Muscle of leg (tissue), 11 donors: ENCODE data around the gene ZNF100. TPM values are rescaled to one million over a fixed set of nuclear protein-coding genes. Genes with fewer than 3 reads are reported as not detected.
"Not testable (repeated sequence)": the region's sequence is repeated elsewhere in the genome, so short reads cannot be mapped to it uniquely, and the experiment has no call there.

Source experiments
- DNase-seq: peaks from one replicate; pipeline ENCODE4 v3.0.0; 2013
- H3K27ac ChIP-seq: one replicate; pipeline ENCODE4 v1.5.1; 2013; ENCODE audit warnings: mild to moderate bottlenecking, low read length, control low read depth
- H3K27me3 ChIP-seq: one replicate; pipeline ENCODE4 v1.6.1; 2013; ENCODE audit warnings: low read length; ENCODE audit not compliant: control insufficient read depth, insufficient read depth
- H3K36me3 ChIP-seq: one replicate; pipeline ENCODE4 v1.6.1; 2013; ENCODE audit warnings: low read length; ENCODE audit not compliant: control insufficient read depth, insufficient read depth
- H3K4me1 ChIP-seq: one replicate; pipeline ENCODE4 v1.6.1; 2013; ENCODE audit warnings: low read length; ENCODE audit not compliant: control insufficient read depth, insufficient read depth
- H3K4me3 ChIP-seq: one replicate; pipeline ENCODE4 v1.5.1; 2013; ENCODE audit warnings: low read length, control low read depth
- H3K9me3 ChIP-seq: replicated peaks from 2 replicates; pipeline ENCODE4 v1.6.1; 2013; ENCODE audit warnings: low read depth, low read length; ENCODE audit not compliant: control insufficient read depth
- WGBS: methylation state at CpG from one replicate; pipeline ENCODE4 v1.1.5; 2013; ENCODE audit warnings: missing lambda C conversion rate; ENCODE audit not compliant: insufficient coverage; 5-methylcytosine and 5-hydroxymethylcytosine counted together
- polyA plus RNA-seq, 8 donors: library from polyadenylated mRNA; unstranded; fragments of 120-200 nt; gene quantifications; one replicate each; pipeline versions ENCODE4 v1.2.1 to v1.2.3, GENCODE V29; 2013; ENCODE audit warnings: inconsistent platforms in 1 of 8, low replicate concordance in 1 of 8; ENCODE audit not compliant: insufficient read length in 8 of 8, insufficient read depth in 1 of 8
- total RNA-seq: library from RNA; stranded (reverse); fragments of 120-200 nt; gene quantifications from one replicate; pipeline ENCODE4 v1.2.4, GENCODE V29; 2013

The ZNF100 gene
- total and polyA plus RNA-seq, 9 donors, result 4.6 to 11.4 (median 7.0) TPM

GRCh38 chr19:21758296-21758695, 9.1 kb downstream of the ZNF100 start:
- Histone ChIP-seq H3K4me1 (no peaks in the 10 kb centered on the region), H3K36me3 (peaks cover 48% of the 10 kb centered on the region), H3K27ac (no peak overlapping the region), H3K27me3 (no peaks in the 10 kb centered on the region), H3K9me3 (peaks cover 12% of the 10 kb centered on the region), H3K4me3 (no peak overlapping the region)
- 100% methylated on average over 2 of the region's 3 CpGs for WGBS
- DNase-seq, result no peak

GRCh38 chr19:21755555-21755954, 11.8 kb downstream of the ZNF100 start:
- Histone ChIP-seq H3K9me3 (peaks cover 10% of the 10 kb centered on the region), H3K36me3 (peaks cover 50% of the 10 kb centered on the region)
- not testable (repeated sequence) for DNase-seq, H3K27me3 ChIP-seq, H3K4me1 ChIP-seq, H3K27ac ChIP-seq, H3K4me3 ChIP-seq

GRCh38 chr19:21751384-21751783, 16.0 kb downstream of the ZNF100 start:
- WGBS, result no CpG with 5 or more reads among the region's 3 CpGs
- no peak for DNase-seq
- H3K27ac ChIP-seq, result no peak overlapping the region
- H3K36me3 ChIP-seq, result peaks cover 42% of the 10 kb centered on the region
- peaks cover 11% of the 10 kb centered on the region for H3K9me3 ChIP-seq
- H3K27me3 ChIP-seq, result no peaks in the 10 kb centered on the region
- H3K4me1 ChIP-seq, result no peaks in the 10 kb centered on the region
- no peak overlapping the region for H3K4me3 ChIP-seq

- DNase-seq, result no peak
- H3K9me3 ChIP-seq, result peaks cover 7% of the 10 kb centered on the region
- H3K4me3 ChIP-seq, result no peak overlapping the region
- H3K27me3 ChIP-seq, result no peaks in the 10 kb centered on the region
- peaks cover 41% of the 10 kb centered on the region for H3K36me3 ChIP-seq
- no peak overlapping the region for H3K27ac ChIP-seq
- H3K4me1 ChIP-seq, result no peaks in the 10 kb centered on the region
- whole genome bisulfite sequencing, result 96% methylated on average over 40 of the region's 40 CpGs
These were observed 16.7 kb downstream of the ZNF100 start for GRCh38 chr19:21750586-21751128.

- Histone ChIP-seq H3K27me3 (no peaks in the 10 kb centered on the region), H3K4me3 (no peak overlapping the region), H3K9me3 (peaks cover 6% of the 10 kb centered on the region), H3K4me1 (no peaks in the 10 kb centered on the region), H3K36me3 (peaks cover 39% of the 10 kb centered on the region), H3K27ac (no peak overlapping the region)
- WGBS, result no CpG with 5 or more reads among the region's 4 CpGs
- no peak for DNase-seq
These were observed 18.3 kb downstream of the ZNF100 start for GRCh38 chr19:21749090-21749489.

GRCh38 chr19:21748088-21748487, 19.3 kb downstream of the ZNF100 start:
- no peak for DNase-seq
- Histone ChIP-seq H3K4me1 (no peaks in the 10 kb centered on the region), H3K4me3 (no peak overlapping the region), H3K27me3 (no peaks in the 10 kb centered on the region), H3K9me3 (peaks cover 6% of the 10 kb centered on the region), H3K27ac (no peak overlapping the region), H3K36me3 (peaks cover 37% of the 10 kb centered on the region)
- WGBS, result 100% methylated on average over 1 of the region's 1 CpG

GRCh38 chr19:21740559-21740958, 26.8 kb downstream of the ZNF100 start:
- no peaks in the 10 kb centered on the region for H3K27me3 ChIP-seq
- no peak overlapping the region for H3K27ac ChIP-seq
- H3K4me3 ChIP-seq, result no peak overlapping the region
- H3K4me1 ChIP-seq, result no peaks in the 10 kb centered on the region
- peaks cover 25% of the 10 kb centered on the region for H3K36me3 ChIP-seq
- peaks cover 16% of the 10 kb centered on the region for H3K9me3 ChIP-seq
- no peak for DNase-seq
- WGBS, result no CpG with 5 or more reads among the region's 4 CpGs

GRCh38 chr19:21726942-21727747, 40.2 kb downstream of the ZNF100 start:
- H3K9me3 ChIP-seq, result peaks cover 23% of the 10 kb centered on the region
- not testable (repeated sequence) for H3K27ac ChIP-seq, H3K27me3 ChIP-seq, DNase-seq, H3K4me1 ChIP-seq, H3K36me3 ChIP-seq, H3K4me3 ChIP-seq
- WGBS, result no CpG with 5 or more reads among the region's 5 CpGs

- Histone ChIP-seq H3K9me3 (peaks cover 19% of the 10 kb centered on the region), H3K4me1 (no peaks in the 10 kb centered on the region), H3K27me3 (no peaks in the 10 kb centered on the region), H3K4me3 (no peak overlapping the region), H3K36me3 (no peaks in the 10 kb centered on the region), H3K27ac (no peak overlapping the region)
- DNase-seq, result no peak
- 90% methylated on average over 2 of the region's 4 CpGs for WGBS
These were observed 53.6 kb downstream of the ZNF100 start for GRCh38 chr19:21713761-21714160.

- peaks cover 8% of the 10 kb centered on the region for H3K9me3 ChIP-seq
- H3K4me1 ChIP-seq, result no peaks in the 10 kb centered on the region
- no peak overlapping the region for H3K4me3 ChIP-seq
- no peaks in the 10 kb centered on the region for H3K27me3 ChIP-seq
- H3K36me3 ChIP-seq, result no peaks in the 10 kb centered on the region
- H3K27ac ChIP-seq, result no peak overlapping the region
- 89% methylated on average over 24 of the region's 24 CpGs for WGBS
- DNase-seq, result no peak
These were observed 57.9 kb downstream of the ZNF100 start for GRCh38 chr19:21709464-21709863.
